Islet of Langerhans (tissue), 1 donor: Measurements from ENCODE around the gene MRPL4.

ENCODE experiments used
- FAIRE-seq: peaks from one replicate; lab custom pipeline; 2011; peaks lifted over from hg19 to GRCh38; lab: Jason Lieb, UNC

MRPL4 gene

GRCh38 chr19:10289167-10289835, 37.3 kb downstream of the MRPL4 start:
- FAIRE-seq: no peak

DNA sequence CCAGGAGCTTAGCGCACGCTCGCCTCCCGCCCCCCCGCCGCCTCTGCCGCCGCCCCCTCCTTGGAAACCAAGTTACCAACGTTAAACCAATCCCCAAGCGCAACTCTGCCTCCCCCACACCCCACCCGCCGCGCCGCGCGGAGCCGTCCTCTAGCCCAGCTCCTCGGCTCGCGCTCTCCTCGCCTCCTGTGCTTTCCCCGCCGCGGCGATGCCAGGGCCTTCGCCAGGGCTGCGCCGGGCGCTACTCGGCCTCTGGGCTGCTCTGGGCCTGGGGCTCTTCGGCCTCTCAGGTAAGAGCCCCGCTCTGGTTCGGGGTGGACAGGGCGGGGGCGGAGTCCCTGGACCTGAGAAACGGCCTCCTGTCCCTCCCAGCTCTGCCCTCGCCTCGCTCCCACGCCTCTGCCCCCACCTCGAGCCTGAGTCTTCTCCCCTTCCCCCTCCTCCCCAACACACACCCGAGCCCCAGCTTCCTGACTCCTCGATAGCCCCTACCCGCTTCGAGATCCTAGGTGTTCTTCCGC, 37.9 kb downstream of the MRPL4 start, which contains the start of gene ICAM5:
ICAM5 (plus strand) TSS at position 117 of the 521 bp plus-strand sequence; CDS start at position 209, 92 bp downstream.
- no peak for FAIRE-seq

DNA sequence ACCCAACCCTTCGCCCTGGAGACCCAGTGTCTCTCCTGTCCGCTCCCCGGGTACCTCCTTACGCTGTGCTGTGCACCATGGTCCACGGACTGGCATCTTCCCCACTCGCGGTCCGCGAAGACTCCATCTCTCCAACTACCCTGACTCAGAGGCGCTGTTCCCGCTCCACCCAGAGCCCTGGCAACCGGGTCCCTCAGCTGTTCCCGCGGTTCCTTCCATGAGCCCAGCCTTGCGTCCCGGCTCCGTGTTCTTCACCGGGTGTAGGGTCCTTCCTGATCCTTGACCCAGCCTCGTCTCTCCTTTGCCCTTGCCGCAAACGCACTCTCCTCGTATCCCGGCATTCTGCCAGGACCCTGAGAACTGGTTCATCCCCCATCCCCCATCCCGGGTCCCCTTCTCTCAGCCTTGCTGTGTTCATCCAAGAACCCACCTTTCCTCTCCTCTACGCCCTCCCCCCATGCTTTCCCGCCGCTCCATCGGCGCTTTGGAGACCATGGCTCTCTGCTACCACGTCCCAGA, 38.4 kb downstream of the MRPL4 start:
- FAIRE-seq: no peak

GRCh38 chr19:10290876-10291553, 39.0 kb downstream of the MRPL4 start:
- FAIRE-seq: no peak

DNA sequence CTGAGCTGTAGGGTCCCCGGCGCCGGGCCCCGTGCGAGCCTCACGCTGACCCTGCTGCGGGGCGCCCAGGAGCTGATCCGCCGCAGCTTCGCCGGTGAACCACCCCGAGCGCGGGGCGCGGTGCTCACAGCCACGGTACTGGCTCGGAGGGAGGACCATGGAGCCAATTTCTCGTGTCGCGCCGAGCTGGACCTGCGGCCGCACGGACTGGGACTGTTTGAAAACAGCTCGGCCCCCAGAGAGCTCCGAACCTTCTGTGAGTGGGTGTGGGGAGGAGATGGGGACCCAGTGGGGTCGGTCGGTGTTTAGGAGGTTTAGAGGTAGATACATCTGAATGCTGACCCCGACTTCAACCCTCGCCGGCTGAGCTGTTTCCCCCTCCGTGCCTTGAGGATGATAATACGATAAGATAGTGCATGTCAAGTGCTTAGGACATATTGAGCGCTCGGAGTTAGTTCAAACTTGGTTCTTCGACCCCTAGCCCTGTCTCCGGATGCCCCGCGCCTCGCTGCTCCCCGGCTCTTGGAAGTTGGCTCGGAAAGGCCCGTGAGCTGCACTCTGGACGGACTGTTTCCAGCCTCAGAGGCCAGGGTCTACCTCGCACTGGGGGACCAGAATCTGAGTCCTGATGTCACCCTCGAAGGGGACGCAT, 39.7 kb downstream of the MRPL4 start:
- no peak for FAIRE-seq

GRCh38 chr19:10292206-10292788, 40.3 kb downstream of the MRPL4 start:
- no peak for FAIRE-seq

DNA sequence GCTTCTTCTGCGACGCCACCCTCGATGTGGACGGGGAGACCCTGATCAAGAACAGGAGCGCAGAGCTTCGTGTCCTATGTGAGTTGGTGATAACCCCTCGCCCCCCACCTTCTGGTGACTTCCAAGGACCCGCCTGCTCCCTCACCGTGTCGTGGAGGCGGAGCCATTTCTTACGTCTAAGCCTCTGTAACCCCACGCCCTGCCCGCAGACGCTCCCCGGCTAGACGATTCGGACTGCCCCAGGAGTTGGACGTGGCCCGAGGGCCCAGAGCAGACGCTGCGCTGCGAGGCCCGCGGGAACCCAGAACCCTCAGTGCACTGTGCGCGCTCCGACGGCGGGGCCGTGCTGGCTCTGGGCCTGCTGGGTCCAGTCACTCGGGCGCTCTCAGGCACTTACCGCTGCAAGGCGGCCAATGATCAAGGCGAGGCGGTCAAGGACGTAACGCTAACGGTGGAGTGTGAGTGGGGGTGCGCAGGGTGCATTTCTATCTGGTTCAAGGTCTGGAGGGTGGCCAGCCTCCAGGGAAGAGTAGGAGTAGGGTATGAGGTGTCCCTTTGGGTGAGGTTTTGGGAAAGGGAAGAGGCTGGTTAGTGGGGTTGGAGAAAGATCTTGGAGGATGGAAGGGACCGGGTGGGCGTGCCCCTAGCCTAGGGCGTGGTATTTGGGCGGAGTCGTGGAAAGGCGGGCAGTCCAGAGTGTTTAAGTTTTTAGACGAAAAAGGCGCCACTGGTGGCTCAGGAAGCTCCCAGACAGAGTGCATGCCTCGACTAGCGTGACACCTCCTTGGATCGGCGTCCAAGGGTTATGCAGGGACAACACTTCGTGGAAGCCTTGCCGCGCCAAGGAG, 41.0 kb downstream of the MRPL4 start:
- no peak for FAIRE-seq

GRCh38 chr19:10293637-10294367, 41.8 kb downstream of the MRPL4 start:
- FAIRE-seq: no peak

DNA sequence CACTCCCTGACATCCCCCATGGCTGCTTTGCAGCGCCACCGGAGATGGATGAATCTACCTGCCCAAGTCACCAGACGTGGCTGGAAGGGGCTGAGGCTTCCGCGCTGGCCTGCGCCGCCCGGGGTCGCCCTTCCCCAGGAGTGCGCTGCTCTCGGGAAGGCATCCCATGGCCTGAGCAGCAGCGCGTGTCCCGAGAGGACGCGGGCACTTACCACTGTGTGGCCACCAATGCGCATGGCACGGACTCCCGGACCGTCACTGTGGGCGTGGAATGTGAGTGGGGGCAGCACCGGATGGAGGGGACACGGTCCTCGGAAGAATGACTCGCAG, 42.3 kb downstream of the MRPL4 start:
- FAIRE-seq: no peak

GRCh38 chr19:10295305-10295846, 43.4 kb downstream of the MRPL4 start:
- no peak for FAIRE-seq

GRCh38 chr19:10295847-10296591, 44.0 kb downstream of the MRPL4 start:
- FAIRE-seq: no peak

- FAIRE-seq: no peak
These were observed 47.8 kb downstream of the MRPL4 start for GRCh38 chr19:10299545-10300458.

DNA sequence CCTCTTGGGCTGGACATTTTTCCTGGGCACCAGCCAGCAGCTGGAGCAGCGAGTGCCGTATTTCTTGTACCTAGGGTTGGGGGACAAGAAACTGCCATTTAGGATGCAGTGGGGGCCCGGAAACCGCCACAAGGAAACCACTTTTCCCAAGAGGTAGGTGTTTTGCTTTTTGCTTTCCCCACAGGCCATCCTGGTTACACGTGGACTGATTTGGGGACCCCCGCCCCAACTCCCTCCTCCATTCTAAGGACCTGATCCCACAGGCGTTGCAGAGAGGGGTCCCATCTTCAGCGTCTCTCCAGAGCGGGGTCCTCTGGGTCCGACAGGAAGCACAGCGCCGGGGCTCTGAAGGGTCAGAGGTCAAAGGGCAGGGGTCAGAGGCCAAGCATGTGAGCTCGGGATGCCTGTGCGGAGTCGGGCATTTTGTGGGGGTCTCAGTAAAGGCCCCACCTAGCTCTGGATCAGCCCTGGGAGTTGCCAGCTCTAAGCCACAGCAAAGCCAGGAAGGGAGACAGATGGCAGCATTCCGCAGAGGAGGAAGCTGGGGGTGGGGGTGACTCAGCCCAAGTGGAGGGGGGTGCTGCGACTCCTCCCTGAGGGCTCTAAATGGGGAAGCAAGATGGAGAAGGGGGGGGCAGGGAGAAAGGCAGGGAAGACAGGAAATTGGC, 53.3 kb downstream of the MRPL4 start:
- no peak for FAIRE-seq

GRCh38 chr19:10306327-10306726, 54.3 kb downstream of the MRPL4 start:
- FAIRE-seq: no peak

GRCh38 chr19:10309423-10309822, 57.4 kb downstream of the MRPL4 start, which contains the start of gene ZGLP1:
Gene ZGLP1, minus strand, starts transcription at chr19:10309815.
- no peak for FAIRE-seq
